HG03342 (cell line): ENCODE results near the gene RPS2.
"Not testable (repeated sequence)": the region's sequence is repeated elsewhere in the genome, so short reads cannot be mapped to it uniquely, and the experiment has no call there.

ENCODE experiments used
- ATAC-seq: cut with Tn5 transposase; IDR thresholded peaks from one replicate; pipeline ENCODE4 v1.9.1; 2021; ENCODE audit warnings: mild to moderate bottlenecking, moderate library complexity; ENCODE audit not compliant: unreplicated experiment

The RPS2 gene

DNA sequence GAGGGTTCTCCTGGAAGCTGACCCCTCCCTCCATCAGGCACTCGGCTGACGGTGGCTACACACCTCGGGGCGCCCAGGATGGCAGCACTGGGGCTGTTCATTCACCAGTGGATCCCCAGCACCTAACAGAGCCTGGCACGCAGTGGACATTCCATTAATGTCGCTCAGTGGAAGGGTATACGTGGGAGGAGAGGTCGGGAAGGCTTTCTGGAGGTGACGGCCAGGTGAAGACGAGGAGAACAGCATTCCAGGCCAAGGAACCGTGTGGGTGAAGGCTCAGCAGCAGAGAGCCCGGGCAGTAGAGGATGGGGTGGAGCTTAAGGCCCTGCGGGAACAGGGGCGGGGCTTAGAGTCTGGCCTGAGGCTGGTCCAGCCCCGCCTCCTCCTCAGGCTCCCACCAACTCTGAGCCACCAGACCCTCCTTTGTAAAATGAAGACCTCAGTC is 43.9 kb downstream of the RPS2 start:
- no peak for ATAC-seq

DNA sequence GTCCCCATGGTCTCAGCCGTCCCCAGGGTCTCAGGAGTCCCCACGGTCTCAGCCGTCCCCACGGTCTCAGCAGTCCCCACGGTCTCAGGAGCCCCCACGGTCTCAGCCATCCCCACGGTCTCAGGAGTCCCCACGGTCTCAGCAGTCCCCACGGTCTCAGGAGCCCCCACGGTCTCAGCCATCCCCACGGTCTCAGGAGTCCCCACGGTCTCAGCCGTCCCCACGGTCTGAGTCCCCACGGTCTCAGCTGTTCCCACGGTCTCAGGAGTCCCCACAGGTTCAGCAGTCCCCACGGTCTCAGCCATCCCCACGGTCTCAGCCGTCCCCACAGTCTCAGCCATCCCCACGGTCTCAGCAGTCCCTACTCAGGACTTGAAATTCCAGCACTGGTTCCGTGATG is 44.5 kb downstream of the RPS2 start:
- ATAC-seq: not testable (repeated sequence)

DNA sequence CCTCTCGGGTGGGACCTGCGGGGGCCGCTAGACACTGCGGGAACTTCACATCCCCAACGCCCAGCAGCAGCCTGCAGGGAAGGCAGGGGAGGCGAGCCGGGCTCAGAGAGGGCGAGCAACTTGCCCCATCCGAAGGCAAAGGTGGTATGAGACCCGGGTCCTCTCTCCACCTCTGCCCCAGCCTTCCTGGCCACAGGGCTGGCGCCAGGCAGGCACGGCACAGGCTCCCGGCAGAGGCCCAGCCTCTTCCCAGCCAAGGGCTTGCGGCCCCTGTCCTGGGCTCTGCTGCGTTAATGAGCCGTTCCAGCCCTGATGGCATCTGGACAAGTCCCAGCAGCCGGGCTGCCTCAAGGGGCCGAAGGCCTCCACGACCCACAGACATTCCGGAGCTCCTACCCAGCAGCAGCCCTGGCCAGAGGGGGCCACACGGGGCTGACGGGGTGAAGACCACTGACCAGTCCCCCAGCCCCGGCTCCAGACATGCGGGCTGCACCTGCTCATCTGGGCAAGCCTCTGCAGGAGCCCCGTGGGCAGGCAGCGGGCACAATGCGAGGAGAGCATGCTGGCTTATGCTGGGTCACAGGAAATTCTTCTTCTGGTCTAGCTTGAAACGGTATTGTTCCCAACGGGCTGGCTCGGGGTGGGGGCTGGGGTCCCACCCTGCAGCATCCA is 45.2 kb downstream of the RPS2 start:
- ATAC-seq: no peak

DNA sequence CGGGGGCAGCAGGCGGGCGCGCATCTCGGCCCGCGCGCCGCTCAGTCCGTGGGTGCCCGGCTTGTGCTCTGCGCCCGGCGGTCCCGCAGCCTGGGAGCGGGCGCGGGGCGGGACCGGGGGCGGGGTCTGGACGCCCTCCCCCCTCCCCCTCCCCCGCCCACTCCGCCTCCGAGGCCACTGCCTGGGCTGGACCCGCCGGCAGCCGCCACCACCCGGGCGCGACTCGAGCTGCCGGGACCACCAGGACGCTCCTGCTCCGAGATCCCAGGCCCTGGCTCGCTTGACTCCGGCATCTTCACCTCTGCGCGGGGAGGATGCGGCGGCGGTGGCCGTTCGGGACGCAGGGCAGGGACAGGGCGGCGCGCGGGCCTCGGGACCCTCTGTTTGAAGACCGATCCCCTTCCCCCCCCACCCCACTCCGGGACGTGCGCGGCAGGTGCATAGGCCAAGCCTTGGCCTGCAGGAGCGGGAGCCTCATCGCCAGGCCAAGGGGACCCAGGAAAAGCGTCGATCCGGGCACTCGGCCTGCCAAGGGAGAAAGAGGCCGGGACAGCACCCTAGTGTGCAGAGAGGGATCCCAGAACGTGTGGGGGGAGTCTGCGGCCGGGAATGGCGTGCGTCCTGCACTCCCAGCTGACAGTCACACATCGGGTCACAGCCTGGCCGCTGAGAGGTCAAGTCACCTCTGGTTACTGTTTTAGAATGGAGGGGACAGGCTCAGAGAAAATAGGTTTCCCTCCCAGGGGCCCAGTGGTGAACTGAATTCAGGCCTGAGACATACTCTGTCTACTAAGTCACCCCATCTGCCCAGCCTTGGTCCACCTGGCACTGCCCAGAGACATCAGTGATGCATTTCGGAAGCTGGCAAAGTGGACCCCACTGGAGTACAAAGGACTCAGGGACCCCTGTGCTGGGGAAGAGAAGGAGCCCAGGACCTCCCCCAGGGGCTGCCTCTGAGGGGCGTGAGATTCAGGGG is 46.0 kb downstream of the RPS2 start, which contains the start of gene HS3ST6:
HS3ST6 (minus strand) TSS at position 65 of the 976 bp plus-strand sequence. CDS start 92 bp downstream, outside the sequence.
- no peak for ATAC-seq

DNA sequence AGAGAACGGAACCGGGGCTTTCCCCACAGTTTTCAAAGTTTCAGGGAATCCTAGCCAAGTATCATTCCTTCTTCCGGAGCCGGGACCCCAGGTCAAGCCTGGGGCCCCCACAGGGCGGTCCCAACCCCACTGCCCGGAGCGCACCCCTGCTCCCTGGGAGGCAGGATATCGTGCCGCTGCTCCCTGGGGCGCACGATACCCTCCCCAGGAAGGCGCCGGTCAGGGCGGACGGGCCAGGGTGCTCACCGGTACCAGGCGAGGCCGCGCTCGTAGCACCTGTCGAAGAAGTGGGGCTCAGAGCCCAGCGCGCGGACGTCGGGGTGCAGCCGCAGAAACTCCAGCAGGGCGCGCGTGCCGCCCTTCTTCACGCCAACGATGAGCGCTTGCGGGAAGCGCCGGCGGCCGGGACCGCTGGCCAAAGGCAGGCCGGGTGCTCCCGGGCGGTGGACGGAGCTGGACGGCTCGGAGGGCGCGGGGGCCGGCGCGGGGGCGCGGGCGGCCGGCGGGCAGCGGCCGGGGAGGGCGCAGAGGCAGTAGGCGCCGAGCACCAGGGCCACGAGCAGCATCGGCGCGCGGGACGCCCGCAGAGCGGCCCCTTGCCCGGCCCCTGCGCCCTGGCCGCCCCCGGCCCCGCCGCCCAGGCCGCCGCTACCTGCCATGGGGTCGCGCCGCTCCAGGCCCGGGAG is 46.8 kb downstream of the RPS2 start:
- ATAC-seq: no peak

DNA sequence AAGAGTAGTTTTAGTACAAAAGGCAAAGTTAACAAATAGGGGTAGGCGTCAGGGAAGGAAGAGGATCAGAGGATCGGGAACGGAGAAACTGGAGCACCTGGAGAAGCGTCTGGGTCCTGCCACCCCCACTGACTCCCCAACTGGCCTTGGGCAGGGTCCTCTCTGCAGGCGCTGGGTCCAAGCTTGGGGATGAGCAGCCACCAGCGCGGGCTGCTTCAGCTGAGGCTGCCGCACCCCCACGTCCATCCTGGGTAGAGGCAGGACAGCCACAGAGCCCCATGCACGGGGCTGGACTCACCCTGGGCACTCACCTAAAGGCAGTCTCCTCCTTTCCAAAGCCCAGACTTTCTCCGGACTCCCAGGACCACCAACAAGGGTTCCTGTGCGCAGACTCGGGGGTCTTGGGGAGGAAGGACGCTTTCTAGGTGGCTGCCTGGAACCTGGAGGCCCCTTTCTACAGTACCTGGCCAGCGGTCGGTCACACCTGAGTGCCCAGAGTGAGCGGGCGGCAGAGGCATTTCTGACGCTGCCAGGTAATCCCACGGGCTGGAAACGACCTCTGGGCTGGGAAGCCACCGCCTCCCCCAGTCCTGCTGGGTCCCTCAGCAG is 47.5 kb downstream of the RPS2 start:
- ATAC-seq: no peak

DNA sequence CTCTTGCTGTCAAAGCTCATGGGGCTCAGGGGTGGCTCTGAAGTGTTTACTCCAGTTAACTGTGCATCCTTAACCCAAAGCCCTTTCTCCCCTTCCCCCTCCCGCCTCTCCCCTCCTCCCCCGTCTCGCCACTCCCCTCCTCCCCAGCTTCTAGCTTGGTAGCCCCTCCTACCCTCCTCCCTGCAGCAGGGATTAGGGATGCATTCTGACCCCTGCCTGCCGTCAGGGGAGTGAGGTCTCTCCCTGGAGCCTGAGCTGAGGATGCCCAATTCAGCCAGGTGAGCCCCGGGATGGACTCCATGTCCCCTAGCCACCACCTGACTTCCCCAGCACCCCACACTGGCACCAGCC is 48.0 kb downstream of the RPS2 start:
- no peak for ATAC-seq

DNA sequence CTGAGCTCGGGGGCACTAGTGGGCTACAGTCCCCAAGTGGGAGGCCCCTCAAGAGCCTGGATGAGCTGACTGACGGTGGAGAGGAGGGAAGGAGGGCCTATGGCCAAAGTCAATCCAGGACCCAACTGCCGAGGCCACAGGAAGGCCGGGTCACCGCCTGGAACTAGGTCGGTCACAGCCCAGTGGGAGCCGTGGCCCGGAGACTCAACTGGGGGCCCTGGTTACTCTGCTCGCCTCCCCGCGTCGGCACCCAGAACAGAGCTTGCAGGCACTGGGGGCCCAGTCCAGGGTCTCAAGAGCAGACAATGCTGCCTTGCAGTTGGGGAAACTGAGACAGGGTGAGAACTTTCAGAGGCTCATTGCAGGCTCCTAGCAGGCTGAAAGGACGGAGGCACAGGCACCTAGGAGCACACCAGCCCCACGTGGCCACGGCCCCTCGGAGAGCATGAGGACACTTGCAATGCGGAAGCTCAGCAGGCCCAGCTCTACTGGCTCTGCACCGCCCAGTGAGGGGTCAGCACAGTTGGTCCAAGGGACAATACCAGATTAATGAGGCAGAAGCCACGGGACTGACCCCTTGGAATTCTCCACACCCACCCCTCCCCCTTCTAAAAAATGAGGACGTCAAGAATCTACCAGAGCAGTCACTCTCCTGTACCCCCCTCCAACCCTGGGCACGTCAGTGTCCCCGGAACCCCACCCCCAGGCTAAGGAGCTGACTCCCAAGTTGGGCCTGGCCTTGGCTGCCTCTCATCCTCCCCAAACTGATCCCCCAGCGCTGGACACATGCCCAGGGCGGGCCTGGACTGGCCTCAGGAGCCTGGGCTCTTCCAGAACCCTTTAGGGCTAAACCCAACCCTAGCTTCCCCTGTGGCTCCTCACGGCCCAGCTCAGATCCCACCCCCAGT is 48.6 kb downstream of the RPS2 start:
- ATAC-seq: no peak

DNA sequence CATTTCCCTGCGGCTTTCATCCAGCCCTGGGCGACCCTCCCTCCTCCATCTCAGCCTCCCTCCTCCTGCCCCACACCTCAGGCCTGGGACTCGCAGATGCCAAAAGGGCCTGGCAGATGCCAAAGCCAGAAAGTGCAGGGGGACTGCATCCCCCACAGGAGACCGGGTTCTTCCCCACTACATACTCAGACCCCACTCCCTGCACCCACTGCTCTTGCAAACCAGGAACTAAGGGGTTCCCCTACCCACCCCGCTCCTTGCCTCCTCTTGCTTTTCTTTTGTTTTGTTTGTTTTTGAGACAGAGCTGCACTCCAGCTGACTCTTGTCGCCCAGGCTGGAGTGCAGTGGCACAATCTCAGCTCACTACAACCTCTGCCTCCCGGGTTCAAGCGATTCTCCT is 49.6 kb downstream of the RPS2 start:
- ATAC-seq: no peak

DNA sequence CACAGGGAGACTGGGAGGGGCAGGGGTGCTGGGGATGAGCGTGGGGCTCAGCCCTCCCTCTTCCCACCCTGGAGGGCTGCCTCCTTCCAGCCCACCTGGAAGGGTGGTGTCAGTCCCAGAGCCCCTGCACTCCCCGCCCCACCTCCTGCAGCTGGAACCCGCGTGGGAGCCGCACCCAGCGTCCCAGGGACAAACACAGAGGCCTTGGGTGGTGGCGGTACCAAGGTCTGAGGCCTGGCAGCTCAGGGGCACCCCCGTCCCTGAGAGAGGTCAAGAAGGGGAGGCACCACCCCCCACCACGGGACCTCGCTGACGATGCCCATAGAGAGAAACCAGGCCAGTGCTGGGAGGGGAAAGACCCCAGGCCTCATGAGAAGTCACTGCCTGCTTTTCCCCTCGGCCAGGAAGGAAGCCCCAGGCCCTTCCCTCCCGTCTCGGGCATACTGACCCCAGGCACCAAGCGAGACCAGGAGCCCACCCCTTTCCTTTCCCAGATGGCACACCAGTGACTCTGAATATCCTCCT is 50.5 kb downstream of the RPS2 start:
- no peak for ATAC-seq

DNA sequence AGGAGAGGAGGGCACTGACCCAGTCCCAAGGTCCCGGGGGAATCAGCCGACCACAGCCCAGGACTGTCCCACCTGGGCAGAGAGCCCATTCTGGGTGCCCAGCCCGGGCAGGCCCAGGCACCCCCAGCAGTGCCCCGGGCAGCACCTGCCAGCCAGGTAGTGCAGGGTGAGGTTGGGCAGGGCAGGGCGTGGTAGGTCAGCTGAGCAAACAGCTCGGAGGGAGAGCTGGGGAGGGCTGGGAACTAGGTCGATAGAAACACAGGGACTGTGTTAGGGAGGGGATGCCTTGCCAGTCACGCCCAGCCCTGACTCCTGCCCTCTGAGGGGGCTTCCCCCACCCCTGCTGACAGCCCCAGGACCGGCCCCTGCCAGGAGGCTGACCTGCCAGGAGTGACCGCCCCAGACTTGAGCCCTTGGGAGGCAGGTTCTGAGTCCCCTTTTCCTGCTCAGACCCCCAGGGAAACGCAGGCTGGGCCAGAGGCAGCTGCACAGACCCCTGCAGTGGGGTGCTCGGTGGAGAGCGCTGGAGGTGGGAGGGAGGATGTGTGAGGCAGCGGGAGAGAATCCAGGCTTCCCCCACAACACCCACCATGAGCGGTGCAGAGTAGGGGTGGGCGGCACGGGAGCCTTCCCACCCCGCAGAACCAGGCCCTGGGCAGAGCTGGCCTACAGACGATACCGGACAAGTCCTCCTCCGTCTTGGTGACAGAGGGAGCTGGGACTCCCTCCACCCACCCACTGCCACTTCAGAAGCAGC is 51.1 kb downstream of the RPS2 start:
- no peak for ATAC-seq

DNA sequence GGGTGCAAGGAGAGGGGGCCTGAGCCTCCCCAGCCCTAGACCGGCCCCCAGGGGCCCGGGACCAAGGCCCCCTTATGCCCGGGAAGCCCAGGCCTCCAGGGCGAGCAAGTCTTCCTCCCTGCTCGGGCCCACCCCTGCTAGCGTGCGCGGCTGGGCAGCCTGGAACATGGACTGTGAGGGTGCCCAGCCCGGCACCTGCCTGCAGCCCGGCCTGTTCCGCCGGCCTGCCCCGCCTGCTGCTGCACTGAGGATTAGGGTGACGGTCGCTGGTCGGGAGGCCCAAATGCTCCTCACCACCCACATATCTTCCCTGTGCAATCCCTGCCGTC is 52.4 kb downstream of the RPS2 start:
- ATAC-seq: no peak
